Measurements from ENCODE around the gene CLDN6. TPM values are rescaled to one million over a fixed set of nuclear protein-coding genes. Genes with fewer than 3 reads are reported as not detected.

The CLDN6 gene
- total and polyA plus RNA-seq, 9 of the 15 experiments (the other 6 are each of a cell fraction or from before 2014, with no cell fraction given), result 0.22 to 0.75 (median 0.38) TPM; not detected in 3

DNA sequence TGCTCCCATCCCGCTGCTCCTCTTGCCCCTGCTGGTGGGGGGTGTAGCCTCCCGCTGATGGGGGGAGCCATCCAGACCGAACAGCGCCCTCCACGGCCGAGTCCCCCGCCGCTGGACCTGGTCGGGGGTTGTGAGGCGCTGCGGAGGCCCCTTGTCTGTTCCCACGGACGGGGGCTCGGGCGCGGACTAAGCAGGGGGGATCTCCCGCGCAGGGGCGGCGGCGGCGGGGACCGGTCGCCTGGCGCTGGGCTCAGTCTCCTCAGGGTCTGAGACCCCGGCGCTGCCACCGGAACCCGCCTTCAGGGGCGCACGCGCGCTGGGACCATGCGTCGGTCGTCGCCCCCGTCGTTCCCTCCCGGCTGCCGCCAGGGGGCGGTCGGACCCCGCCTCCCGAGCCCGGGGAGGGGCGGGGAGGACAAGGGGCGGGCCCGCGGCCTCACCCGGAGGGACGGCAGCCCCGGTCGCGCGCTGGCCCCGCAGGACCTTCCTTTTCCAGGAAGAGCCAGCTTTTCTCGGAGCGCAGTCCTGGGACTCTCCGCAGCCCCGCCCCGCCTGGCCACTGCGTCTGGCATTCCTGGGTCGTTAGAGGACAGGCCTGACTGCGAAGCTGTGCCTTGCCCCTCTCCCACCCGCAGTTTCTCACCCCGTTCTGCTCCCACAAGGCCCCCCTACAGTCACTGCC is 41.2 kb upstream of the CLDN6 start (continued):
- TF ChIP-seq, protein P1, sequence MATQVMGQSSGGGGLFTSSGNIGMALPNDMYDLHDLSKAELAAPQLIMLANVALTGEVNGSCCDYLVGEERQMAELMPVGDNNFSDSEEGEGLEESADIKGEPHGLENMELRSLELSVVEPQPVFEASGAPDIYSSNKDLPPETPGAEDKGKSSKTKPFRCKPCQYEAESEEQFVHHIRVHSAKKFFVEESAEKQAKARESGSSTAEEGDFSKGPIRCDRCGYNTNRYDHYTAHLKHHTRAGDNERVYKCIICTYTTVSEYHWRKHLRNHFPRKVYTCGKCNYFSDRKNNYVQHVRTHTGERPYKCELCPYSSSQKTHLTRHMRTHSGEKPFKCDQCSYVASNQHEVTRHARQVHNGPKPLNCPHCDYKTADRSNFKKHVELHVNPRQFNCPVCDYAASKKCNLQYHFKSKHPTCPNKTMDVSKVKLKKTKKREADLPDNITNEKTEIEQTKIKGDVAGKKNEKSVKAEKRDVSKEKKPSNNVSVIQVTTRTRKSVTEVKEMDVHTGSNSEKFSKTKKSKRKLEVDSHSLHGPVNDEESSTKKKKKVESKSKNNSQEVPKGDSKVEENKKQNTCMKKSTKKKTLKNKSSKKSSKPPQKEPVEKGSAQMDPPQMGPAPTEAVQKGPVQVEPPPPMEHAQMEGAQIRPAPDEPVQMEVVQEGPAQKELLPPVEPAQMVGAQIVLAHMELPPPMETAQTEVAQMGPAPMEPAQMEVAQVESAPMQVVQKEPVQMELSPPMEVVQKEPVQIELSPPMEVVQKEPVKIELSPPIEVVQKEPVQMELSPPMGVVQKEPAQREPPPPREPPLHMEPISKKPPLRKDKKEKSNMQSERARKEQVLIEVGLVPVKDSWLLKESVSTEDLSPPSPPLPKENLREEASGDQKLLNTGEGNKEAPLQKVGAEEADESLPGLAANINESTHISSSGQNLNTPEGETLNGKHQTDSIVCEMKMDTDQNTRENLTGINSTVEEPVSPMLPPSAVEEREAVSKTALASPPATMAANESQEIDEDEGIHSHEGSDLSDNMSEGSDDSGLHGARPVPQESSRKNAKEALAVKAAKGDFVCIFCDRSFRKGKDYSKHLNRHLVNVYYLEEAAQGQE (IDR thresholded peaks at IDR 0.05; ENCODE audit: borderline replicate concordance), result peak; percentile 91
- TF ChIP-seq, protein P1 (CRISPR knock-in tag; IDR thresholded peaks at IDR 0.05; ENCODE audit: low read depth), result no peak
- no peak; the same call in 1 of the 2 replicates for TF ChIP-seq ZNF263 (CRISPR knock-in tag; IDR thresholded peaks at IDR 0.05; ENCODE audit: borderline replicate concordance)
- TF ChIP-seq, protein P2, sequence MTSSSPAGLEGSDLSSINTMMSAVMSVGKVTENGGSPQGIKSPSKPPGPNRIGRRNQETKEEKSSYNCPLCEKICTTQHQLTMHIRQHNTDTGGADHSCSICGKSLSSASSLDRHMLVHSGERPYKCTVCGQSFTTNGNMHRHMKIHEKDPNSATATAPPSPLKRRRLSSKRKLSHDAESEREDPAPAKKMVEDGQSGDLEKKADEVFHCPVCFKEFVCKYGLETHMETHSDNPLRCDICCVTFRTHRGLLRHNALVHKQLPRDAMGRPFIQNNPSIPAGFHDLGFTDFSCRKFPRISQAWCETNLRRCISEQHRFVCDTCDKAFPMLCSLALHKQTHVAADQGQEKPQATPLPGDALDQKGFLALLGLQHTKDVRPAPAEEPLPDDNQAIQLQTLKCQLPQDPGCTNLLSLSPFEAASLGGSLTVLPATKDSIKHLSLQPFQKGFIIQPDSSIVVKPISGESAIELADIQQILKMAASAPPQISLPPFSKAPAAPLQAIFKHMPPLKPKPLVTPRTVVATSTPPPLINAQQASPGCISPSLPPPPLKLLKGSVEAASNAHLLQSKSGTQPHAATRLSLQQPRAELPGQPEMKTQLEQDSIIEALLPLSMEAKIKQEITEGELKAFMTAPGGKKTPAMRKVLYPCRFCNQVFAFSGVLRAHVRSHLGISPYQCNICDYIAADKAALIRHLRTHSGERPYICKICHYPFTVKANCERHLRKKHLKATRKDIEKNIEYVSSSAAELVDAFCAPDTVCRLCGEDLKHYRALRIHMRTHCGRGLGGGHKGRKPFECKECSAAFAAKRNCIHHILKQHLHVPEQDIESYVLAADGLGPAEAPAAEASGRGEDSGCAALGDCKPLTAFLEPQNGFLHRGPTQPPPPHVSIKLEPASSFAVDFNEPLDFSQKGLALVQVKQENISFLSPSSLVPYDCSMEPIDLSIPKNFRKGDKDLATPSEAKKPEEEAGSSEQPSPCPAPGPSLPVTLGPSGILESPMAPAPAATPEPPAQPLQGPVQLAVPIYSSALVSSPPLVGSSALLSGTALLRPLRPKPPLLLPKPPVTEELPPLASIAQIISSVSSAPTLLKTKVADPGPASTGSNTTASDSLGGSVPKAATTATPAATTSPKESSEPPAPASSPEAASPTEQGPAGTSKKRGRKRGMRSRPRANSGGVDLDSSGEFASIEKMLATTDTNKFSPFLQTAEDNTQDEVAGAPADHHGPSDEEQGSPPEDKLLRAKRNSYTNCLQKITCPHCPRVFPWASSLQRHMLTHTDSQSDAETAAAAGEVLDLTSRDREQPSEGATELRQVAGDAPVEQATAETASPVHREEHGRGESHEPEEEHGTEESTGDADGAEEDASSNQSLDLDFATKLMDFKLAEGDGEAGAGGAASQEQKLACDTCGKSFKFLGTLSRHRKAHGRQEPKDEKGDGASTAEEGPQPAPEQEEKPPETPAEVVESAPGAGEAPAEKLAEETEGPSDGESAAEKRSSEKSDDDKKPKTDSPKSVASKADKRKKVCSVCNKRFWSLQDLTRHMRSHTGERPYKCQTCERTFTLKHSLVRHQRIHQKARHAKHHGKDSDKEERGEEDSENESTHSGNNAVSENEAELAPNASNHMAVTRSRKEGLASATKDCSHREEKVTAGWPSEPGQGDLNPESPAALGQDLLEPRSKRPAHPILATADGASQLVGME (CRISPR knock-in tag; IDR thresholded peaks at IDR 0.05), result no peak
- TF ChIP-seq, protein P3, sequence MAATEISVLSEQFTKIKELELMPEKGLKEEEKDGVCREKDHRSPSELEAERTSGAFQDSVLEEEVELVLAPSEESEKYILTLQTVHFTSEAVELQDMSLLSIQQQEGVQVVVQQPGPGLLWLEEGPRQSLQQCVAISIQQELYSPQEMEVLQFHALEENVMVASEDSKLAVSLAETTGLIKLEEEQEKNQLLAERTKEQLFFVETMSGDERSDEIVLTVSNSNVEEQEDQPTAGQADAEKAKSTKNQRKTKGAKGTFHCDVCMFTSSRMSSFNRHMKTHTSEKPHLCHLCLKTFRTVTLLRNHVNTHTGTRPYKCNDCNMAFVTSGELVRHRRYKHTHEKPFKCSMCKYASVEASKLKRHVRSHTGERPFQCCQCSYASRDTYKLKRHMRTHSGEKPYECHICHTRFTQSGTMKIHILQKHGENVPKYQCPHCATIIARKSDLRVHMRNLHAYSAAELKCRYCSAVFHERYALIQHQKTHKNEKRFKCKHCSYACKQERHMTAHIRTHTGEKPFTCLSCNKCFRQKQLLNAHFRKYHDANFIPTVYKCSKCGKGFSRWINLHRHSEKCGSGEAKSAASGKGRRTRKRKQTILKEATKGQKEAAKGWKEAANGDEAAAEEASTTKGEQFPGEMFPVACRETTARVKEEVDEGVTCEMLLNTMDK (IDR thresholded peaks at IDR 0.05; ENCODE audit: borderline replicate concordance, insufficient read depth, low read depth, low read length, poor library complexity, severe bottlenecking), result peak; percentile 70
- no peak for TF ChIP-seq ZNF699 (CRISPR knock-in tag; IDR thresholded peaks at IDR 0.05; ENCODE audit: insufficient replicate concordance)
- no peak for TF ChIP-seq CC2D1A (IDR thresholded peaks at IDR 0.05)
- no peak for TF ChIP-seq ZNF124 (CRISPR knock-in tag; IDR thresholded peaks at IDR 0.05)
- TF ChIP-seq SREBF1 (IDR thresholded peaks at IDR 0.05; ENCODE audit: borderline replicate concordance, low read depth, low read length), result no peak
- TF ChIP-seq POLR2AphosphoS5 (IDR thresholded peaks at IDR 0.05; ENCODE audit: control insufficient read depth, insufficient read depth, low read depth, low read length), result 0 out of 2 replicates have a peak, but pooled peaks have one; percentile 41
- peak; percentile 32 for TF ChIP-seq HCFC1 (IDR thresholded peaks at IDR 0.05; ENCODE audit: low read depth, low read length)

Data from K562 (cell line).